Testis (tissue), 2 donors: ENCODE results near the gene GSX1.

Experiments
- POLR2A ChIP-seq: fragments of 450-650 bp; IDR thresholded peaks from one replicate; pipeline ENCODE4 v1.6.1; 2017; ENCODE audit warnings: antibody characterized with exemption, mild to moderate bottlenecking, moderate library complexity
- TF ChIP-seq, protein P1 (sequence below), 3 experiments: fragments of 450-650 bp in 2 of 3; fragments of 200-600 bp in 1 of 3; sonication (generic) in 1 of 3; IDR thresholded peaks; one replicate each; pipeline ENCODE4 v1.5.1; 2016 to 2019; ENCODE audit warnings: antibody characterized with exemption in 3 of 3, mild to moderate bottlenecking in 2 of 3, moderate library complexity in 1 of 3

DNA sequence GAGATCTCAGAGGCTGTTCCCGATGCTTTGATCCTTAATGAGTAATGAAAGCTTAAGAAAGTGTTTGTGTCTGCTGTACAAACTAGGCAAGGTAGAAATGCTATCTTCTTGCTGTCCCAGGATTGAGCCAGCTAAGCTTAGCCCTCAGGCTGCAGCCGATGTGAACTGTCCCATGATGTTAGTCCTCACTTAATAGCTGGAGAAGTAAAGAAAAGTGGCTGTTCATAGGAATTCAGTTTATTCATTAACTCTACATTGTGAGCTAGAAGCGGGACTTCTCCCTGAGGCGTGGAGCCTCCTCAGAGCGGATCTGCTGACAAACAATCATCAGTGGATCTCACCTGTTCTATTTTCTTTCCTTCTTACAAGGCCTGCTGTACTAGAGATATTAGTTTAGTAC, 10.1 kb upstream of the GSX1 start:
- TF ChIP-seq, protein P1, sequence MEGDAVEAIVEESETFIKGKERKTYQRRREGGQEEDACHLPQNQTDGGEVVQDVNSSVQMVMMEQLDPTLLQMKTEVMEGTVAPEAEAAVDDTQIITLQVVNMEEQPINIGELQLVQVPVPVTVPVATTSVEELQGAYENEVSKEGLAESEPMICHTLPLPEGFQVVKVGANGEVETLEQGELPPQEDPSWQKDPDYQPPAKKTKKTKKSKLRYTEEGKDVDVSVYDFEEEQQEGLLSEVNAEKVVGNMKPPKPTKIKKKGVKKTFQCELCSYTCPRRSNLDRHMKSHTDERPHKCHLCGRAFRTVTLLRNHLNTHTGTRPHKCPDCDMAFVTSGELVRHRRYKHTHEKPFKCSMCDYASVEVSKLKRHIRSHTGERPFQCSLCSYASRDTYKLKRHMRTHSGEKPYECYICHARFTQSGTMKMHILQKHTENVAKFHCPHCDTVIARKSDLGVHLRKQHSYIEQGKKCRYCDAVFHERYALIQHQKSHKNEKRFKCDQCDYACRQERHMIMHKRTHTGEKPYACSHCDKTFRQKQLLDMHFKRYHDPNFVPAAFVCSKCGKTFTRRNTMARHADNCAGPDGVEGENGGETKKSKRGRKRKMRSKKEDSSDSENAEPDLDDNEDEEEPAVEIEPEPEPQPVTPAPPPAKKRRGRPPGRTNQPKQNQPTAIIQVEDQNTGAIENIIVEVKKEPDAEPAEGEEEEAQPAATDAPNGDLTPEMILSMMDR (IDR thresholded peaks at IDR 0.05): no peak
- no peak for TF ChIP-seq POLR2A
